GM12878 (cell line): ENCODE results near the gene PHOX2A. TPM values are rescaled to one million over a fixed set of nuclear protein-coding genes. Genes with fewer than 3 reads are reported as not detected.

Experiments used
- BCLAF1 ChIP-seq: fragments of 450-650 bp; IDR thresholded peaks from 2 replicates; pipeline ENCODE4 v1.6.1; 2017; ENCODE audit warnings: antibody characterized with exemption, mild to moderate bottlenecking, moderate library complexity
- CEBPZ ChIP-seq: fragments of 150-350 bp; IDR thresholded peaks from 2 replicates; pipeline ENCODE4 v1.6.1; 2016; ENCODE audit warnings: low read depth, low read length
- DPF2 ChIP-seq: fragments of 450-650 bp; IDR thresholded peaks from 2 replicates; pipeline ENCODE4 v1.6.1; 2017; ENCODE audit warnings: mild to moderate bottlenecking
- HDGF ChIP-seq: fragments of 450-650 bp; IDR thresholded peaks from 2 replicates; pipeline ENCODE4 v1.6.1; 2016; ENCODE audit warnings: antibody characterized with exemption
- KDM1A ChIP-seq: fragments of 200-600 bp; sonication (generic); IDR thresholded peaks from 2 replicates; pipeline ENCODE4 v1.6.1; 2016; ENCODE audit warnings: borderline replicate concordance
- LARP7 ChIP-seq: fragments of 450-650 bp; IDR thresholded peaks from 2 replicates; pipeline ENCODE4 v1.6.1; 2017; ENCODE audit warnings: mild to moderate bottlenecking
- MTA3 ChIP-seq: IDR thresholded peaks from 2 replicates; pipeline ENCODE4 v1.6.1; 2012; ENCODE audit warnings: low read length, inconsistent platforms, borderline replicate concordance
- NFYB ChIP-seq: IDR thresholded peaks from 2 replicates; pipeline ENCODE4 v1.6.1; 2011; ENCODE audit warnings: low read depth, mild to moderate bottlenecking, low read length, improper control_type of control experiment, moderate library complexity; ENCODE audit not compliant: insufficient read depth
- NRF1 ChIP-seq: conservative IDR thresholded peaks from 2 replicates; pipeline ENCODE4 v1.6.1; 2011; ENCODE audit warnings: mild to moderate bottlenecking, low read depth, low read length, improper control_type of control experiment
- PAX8 ChIP-seq: fragments of 450-650 bp; IDR thresholded peaks from 2 replicates; pipeline ENCODE4 v1.6.1; 2017; ENCODE audit warnings: mild to moderate bottlenecking, moderate library complexity
- PKNOX1 ChIP-seq: fragments of 450-650 bp; IDR thresholded peaks from 2 replicates; pipeline ENCODE4 v1.6.1; 2016; ENCODE audit warnings: mild to moderate bottlenecking
- PML ChIP-seq: IDR thresholded peaks from 2 replicates; pipeline ENCODE4 v1.6.1; 2012; ENCODE audit warnings: low read length, inconsistent platforms
- POU2F2 ChIP-seq: IDR thresholded peaks from 3 replicates; pipeline ENCODE4 v1.6.1; 2011; ENCODE audit warnings: low read depth, mild to moderate bottlenecking, low read length, borderline replicate concordance
- PRDM15 ChIP-seq: fragments of 450-650 bp; formaldehyde crosslinking; IDR thresholded peaks from 2 replicates; pipeline ENCODE4 v1.4.0; 2020; ENCODE audit warnings: mild to moderate bottlenecking, moderate library complexity
- RBBP5 ChIP-seq: fragments of 200-600 bp; sonication (generic); conservative IDR thresholded peaks from 2 replicates; pipeline ENCODE4 v1.6.1; 2016
- RCOR1 ChIP-seq: conservative IDR thresholded peaks from 2 replicates; pipeline ENCODE4 v1.6.1; 2012; ENCODE audit warnings: low read depth, low read length, improper control_type of control experiment
- STAT1 ChIP-seq: fragments of 450-650 bp; conservative IDR thresholded peaks from 2 replicates; pipeline ENCODE4 v1.6.1; 2014; ENCODE audit warnings: antibody characterized with exemption, mild to moderate bottlenecking
- ZNF384 ChIP-seq: IDR thresholded peaks from 2 replicates; pipeline ENCODE4 v1.6.1; 2012; ENCODE audit warnings: low read depth, mild to moderate bottlenecking, low read length, improper control_type of control experiment, borderline replicate concordance
- ZZZ3 ChIP-seq: IDR thresholded peaks from 2 replicates; pipeline ENCODE4 v1.6.1; 2011; ENCODE audit warnings: low read depth; ENCODE audit not compliant: control insufficient read depth, insufficient read length
- polyA plus RNA-seq, 11 experiments: library from polyadenylated mRNA; depleted of rRNA in 4 of 11; unstranded in 6 of 11; stranded (reverse) in 5 of 11; fragments of >200 nt; fragmentation: Nextera tagmentation in 4 of 11; fragmentation: Illumina TruSeq in 1 of 11; extraction: Ambion mirVana in 4 of 11; extraction: Trizol in 1 of 11; gene quantifications; 1 replicate in 1 of 11; 2 replicates in 10 of 11; pipeline versions ENCODE4 v1.2.1 to v1.2.3, GENCODE V29; 2011 to 2016; ENCODE audit warnings: inconsistent platforms in 2 of 11, missing spikeins in 2 of 11, low read depth in 1 of 11
- total RNA-seq, 4 experiments: library from RNA; depleted of rRNA in 3 of 4; stranded (reverse); fragments of >200 nt in 3 of 4; fragmentation: Illumina TruSeq in 1 of 4; extraction: Trizol in 1 of 4; gene quantifications; 2 replicates each; pipeline versions ENCODE4 v1.2.1 to v1.2.3, GENCODE V29; 2013 to 2021

PHOX2A gene
- total and polyA plus RNA-seq, 10 of the 15 experiments (the other 5 are each of a cell fraction or from before 2014, with no cell fraction given) = not detected

- TF ChIP-seq BCLAF1 (no peak), NRF1 (no peak), HDGF (peak; percentile 61; the same call in 1 of the 2 replicates), POU2F2 (peak; percentile 64; the same call in 1 of the 3 replicates), DPF2 (no peak; the same call in 1 of the 2 replicates), PKNOX1 (0 out of 2 replicates have a peak, but pooled peaks have one; percentile 46), PAX8 (no peak), ZZZ3 (no peak), MTA3 (no peak), LARP7 (no peak; the same call in 1 of the 2 replicates), ZNF384 (peak; percentile 47; the same call in 1 of the 2 replicates), PRDM15 (no peak), CEBPZ (no peak), STAT1 (no peak), PML (peak; percentile 46; the same call in 1 of the 2 replicates), RCOR1 (0 out of 2 replicates have a peak, but pooled peaks have one; percentile 27), KDM1A (no peak), NFYB (0 out of 2 replicates have a peak, but pooled peaks have one; percentile 7), RBBP5 (no peak)
Observed at GRCh38 chr11:72222907-72223614, 20.9 kb downstream of the PHOX2A start (continued).
